GM12872 (cell line): ENCODE results near the gene TBX19.

Experiments used
- TF ChIP-seq, protein P1 (sequence below): IDR thresholded peaks from 3 replicates; pipeline ENCODE4 v1.5.1; 2011; ENCODE audit warnings: low read depth, mild to moderate bottlenecking, low read length, moderate library complexity; ENCODE audit not compliant: insufficient read depth

TBX19 gene

DNA sequence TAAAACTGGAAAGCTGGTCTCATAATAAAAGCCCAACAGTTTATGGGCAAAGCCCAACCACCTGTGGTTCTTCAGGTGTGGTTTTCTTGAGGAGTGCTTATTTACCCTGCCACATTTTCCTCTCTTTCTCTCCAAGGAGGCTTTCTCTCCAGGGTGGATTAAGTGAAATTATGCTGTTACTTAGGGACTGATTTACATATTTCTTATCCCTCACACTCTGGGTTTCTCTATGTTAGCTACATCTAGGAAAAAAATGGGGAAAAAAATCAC, 4.8 kb downstream of the TBX19 start:
- TF ChIP-seq, protein P1, sequence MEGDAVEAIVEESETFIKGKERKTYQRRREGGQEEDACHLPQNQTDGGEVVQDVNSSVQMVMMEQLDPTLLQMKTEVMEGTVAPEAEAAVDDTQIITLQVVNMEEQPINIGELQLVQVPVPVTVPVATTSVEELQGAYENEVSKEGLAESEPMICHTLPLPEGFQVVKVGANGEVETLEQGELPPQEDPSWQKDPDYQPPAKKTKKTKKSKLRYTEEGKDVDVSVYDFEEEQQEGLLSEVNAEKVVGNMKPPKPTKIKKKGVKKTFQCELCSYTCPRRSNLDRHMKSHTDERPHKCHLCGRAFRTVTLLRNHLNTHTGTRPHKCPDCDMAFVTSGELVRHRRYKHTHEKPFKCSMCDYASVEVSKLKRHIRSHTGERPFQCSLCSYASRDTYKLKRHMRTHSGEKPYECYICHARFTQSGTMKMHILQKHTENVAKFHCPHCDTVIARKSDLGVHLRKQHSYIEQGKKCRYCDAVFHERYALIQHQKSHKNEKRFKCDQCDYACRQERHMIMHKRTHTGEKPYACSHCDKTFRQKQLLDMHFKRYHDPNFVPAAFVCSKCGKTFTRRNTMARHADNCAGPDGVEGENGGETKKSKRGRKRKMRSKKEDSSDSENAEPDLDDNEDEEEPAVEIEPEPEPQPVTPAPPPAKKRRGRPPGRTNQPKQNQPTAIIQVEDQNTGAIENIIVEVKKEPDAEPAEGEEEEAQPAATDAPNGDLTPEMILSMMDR: no peak

DNA sequence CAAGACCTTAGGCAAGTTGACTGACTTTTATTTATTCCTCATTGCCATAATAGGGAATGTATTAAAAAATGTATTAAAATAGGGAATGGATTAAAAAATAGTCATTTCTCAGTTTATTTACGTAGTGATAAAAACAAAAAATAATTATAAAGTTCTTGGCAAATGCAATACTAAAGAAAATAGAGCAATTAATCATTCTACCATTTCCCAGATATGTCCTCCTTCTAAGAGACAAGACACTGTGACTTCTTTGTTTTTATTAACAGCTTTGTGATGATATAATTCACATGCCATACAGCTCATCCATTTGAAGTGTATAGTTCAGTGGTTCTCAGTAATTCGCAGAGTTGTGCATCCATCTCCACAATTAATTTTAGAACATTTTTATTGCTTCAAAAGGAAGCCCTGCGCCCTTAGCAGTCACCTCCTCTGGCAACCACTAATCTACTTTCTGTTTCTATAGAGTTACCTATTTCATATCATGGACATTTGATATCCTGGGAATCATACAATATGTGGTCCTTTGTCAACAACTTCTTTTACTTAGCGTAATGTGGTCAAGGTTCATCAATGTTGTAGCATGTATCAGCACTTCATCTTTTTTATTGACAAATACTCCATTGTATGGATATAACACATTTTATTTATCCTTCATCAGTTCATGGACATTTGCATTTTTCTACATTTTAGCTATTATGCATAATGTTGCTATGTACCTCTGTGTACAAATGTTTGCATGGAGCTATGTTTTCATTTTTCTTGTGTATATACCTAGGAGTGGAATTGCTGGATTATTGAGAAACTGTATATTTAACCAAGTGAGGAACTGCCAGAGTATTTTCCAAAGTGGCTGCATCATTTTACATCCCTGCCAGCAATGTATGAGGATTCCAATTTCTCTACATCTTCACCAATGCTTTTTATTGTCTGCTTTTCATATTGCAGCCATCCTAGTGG, 5.6 kb downstream of the TBX19 start:
- TF ChIP-seq, protein P1: no peak

DNA sequence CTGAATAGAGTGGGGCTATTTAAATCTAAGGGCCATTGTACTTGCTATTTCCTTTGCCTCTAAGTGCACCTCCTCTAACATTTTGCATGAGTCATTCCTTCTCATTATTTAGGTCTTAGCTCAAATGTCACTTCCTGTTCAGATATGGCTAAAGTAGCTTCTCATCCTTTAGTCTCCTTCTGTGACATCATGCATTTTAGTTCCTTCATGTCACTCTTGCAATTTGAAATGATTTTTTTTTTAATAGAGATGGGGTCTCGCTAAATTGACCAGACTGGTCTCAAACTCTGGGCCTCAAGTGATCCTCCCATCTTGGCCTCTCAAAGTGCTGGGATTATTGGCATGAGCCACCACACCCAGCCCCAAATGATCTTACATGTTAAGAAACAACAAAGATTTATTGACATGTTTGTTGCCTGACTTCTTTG, 6.6 kb downstream of the TBX19 start:
- TF ChIP-seq, protein P1: no peak

DNA sequence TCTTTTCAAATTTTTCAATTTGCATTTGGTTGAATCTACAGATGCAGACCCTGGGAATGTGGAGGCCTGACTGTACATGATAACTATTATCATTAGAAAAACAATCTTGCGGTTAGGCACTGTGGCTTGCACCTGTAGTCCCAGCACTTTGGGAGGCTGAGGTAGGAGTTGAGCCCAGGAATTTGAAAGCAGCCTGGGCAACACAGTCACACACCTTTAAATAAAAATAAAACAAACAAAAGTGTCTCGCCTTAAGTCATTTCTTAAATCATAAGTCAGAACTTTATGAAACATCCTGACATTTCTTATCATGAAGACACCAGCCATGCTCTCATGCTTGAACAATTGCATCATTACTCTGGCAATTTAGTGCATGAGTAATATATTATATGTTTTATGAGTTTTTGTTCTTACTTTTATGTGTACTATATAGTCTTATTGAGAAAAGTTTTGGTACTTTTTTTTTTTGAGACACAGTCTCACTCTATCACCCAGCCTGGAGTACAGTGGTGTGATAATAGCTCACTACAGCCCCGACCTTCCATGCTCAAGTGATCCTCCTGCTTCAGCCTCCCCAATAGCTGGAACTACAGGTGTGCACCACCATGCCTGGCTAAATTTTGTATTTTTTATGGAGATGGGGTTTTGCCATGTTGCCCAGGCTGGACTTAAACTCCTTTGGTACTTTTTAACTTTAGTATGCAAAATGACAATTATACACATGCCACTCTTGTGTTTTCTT, 7.8 kb downstream of the TBX19 start:
- TF ChIP-seq, protein P1: no peak

DNA sequence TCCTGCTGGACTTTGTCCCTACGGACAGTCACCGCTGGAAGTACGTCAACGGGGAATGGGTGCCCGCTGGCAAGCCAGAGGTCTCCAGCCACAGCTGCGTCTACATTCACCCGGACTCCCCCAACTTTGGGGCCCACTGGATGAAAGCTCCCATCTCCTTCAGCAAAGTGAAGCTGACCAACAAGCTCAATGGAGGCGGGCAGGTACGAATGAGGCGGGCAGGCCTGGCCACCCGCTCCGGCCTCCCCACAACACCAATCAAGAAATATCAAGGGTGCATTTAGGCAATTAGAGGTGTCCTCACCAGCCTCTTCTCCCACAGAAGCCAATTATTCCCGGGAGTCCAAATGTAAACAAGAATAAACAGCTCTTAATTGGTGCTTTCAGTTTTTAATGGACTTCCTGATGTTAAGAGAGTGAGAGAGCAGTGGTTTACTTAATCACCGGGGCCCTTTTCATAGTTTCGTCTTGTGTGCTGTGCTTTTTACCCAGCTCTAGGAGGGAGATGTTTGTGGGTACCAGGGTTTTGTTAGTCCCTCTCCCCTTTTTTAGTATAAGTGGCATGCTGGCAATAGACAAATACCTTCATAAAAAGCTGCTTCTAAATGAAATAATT, 10.7 kb downstream of the TBX19 start:
- TF ChIP-seq, protein P1: no peak

DNA sequence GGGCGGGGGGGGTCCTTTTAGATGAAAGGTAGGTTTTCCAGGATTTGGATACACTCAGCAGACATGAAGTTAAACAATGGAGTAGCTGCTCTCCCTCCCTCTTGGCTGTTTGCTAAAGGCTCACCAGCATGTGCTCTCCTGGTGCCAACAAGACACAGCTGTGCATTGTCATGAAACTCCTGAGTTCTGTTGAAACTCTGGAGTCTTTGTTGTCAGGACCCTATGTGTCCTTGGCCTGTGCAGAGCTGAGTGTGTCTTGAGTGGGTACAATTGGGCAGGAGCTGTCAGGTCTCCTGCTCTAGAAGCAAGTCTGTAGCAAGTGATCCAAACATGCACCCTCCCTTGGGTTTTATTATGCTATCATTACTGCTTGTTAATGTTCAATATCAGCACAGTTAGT, 12.7 kb downstream of the TBX19 start:
- TF ChIP-seq, protein P1: no peak

DNA sequence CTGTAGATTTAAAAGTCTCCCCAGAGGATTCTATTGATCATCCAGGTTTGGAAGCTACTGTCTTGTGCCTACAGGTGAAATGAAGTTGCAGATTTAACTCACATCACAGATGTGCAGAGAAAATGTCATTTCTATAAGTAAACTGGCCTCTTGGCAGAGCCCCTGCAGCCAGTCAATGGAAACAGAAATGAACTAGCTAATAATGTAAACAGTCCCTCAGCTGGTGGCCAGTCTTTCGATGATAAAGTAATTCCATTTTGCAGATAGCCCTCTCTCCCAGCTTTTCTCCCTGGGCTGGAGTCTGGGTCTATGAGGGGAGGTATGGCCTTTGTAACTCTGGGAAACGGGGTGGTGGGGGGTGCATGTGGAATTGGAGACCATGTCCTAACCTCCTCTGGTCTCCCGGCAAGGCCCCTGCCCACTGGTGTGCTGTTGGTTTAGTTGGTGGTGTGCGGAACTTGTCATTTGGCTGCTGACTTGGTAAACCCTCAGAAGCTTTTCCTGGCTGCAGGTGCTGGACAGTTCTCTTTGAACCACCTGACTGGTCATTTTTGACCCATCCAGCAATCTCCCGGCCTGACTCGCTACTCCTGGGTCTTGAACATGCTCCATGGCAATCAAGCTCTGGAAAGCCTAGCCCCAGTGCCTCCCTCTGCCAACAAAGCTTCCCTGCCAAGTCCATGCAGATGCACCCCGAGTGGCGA, 14.9 kb downstream of the TBX19 start:
- TF ChIP-seq, protein P1: no peak
